Right lobe of liver (tissue), 6 donors: ENCODE data around the gene KASH5. TPM values are rescaled to one million over a fixed set of nuclear protein-coding genes. Genes with fewer than 3 reads are reported as not detected.

Source experiments
- ATAC-seq, 4 donors: fragments of 200-7000 bp; cut with Tn5 transposase; one replicate each; pipeline ENCODE4 v1.9.1; 2020; ENCODE audit warnings: mild to moderate bottlenecking in 4 of 4, moderate library complexity in 4 of 4
- DNase-seq, 3 donors: peaks; one replicate each; pipeline ENCODE4 v3.0.0-alpha.2; 2020
- H3K27ac ChIP-seq, 3 donors: fragments of 200-600 bp; one replicate each; pipeline ENCODE4 v1.8.0; 2022
- H3K27me3 ChIP-seq, 2 donors: fragments of 200-600 bp; one replicate each; pipeline ENCODE4 v1.8.0; 2022
- H3K36me3 ChIP-seq, 4 donors: fragments of 200-600 bp; sonication (generic) in 1 of 4; one replicate each; pipeline versions ENCODE4 v1.5.1 to v1.8.0; 2017 to 2022; ENCODE audit warnings: control low read depth in 1 of 4
- H3K4me1 ChIP-seq, 4 donors: fragments of 200-600 bp; sonication (generic) in 1 of 4; one replicate each; pipeline versions ENCODE4 v1.5.1 to v1.8.0; 2017 to 2022; ENCODE audit warnings: control low read depth in 1 of 4
- H3K4me3 ChIP-seq, 3 donors: fragments of 200-600 bp; one replicate each; pipeline ENCODE4 v1.8.0; 2022
- H3K9me3 ChIP-seq, 4 donors: fragments of 200-600 bp; sonication (generic) in 1 of 4; one replicate each; pipeline versions ENCODE4 v1.5.1 to v1.8.0; 2017 to 2022; ENCODE audit warnings: control low read depth in 1 of 4
- CTCF ChIP-seq, 4 donors: fragments of 200-600 bp in 3 of 4; fragments of 450-650 bp in 1 of 4; IDR thresholded peaks; one replicate each; pipeline versions ENCODE4 v1.5.1 to v1.8.0; 2016 to 2022; ENCODE audit warnings: antibody characterized with exemption in 4 of 4, mild to moderate bottlenecking in 2 of 4
- POLR2A ChIP-seq: fragments of 450-650 bp; IDR thresholded peaks from one replicate; pipeline ENCODE4 v1.6.1; 2017; ENCODE audit warnings: antibody characterized with exemption, mild to moderate bottlenecking
- WGBS: methylation state at CpG from one replicate; pipeline ENCODE4 v1.1.6; 2018; ENCODE audit warnings: low coverage, low lambda C conversion rate; ENCODE audit not compliant: insufficient coverage; ENCODE audit errors: missing lambda C conversion rate; 5-methylcytosine and 5-hydroxymethylcytosine counted together
- intact Hi-C, 2 donors: fragments of 100-400 bp; cut with DNase I; formaldehyde crosslinking; loops; one replicate each; pipeline versions ENCODE4 v1.11.2 to v1.14.1; 2022
- total RNA-seq, 6 experiments: library from RNA; depleted of rRNA in 2 of 6; stranded (reverse); fragments of >200 nt in 2 of 6; fragmentation: NEBNext Ultra II Directional in 3 of 6; extraction: Animal tissue kit (Norgen Biotek cat#: 25700) in 3 of 6; gene quantifications; one replicate each; pipeline versions ENCODE4 v1.1.0 to v1.2.4, GENCODE V29; 2016 to 2023
- donor health status: DM: no; HTN: yes; CAD: no.
- donor health status: DM: no; HTN: no; CAD: no.
- donor health status: DM: no; HTN: no; CAD: no.
- donor health status: DM: no; HTN: yes; CAD: no.
- donor health status: DM: no; HTN: yes; CAD: no.

The KASH5 gene
- total RNA-seq, 6 experiments from 2014 or later = 0.32 TPM; not detected in 5

GRCh38 chr19:49430172-49430677 lies 42.2 kb downstream of the KASH5 start:
- WGBS = 43% methylated on average over 4 of the region's 9 CpGs
- H3K36me3 ChIP-seq = no peaks in the 10 kb centered on the region

GRCh38 chr19:49430678-49431329 lies 42.8 kb downstream of the KASH5 start:
- no peak for DNase-seq
- peak in 1 of 4 donors; percentile 6 for TF ChIP-seq CTCF (IDR thresholded peaks at IDR 0.05)
- TF ChIP-seq POLR2A = no peak
- intact Hi-C loops = loop anchor here in 1 of 2 donors (10.0 kb wide), 1 partner anchor 176 kb away; no protein-coding TSS in a partner anchor
- H3K36me3 ChIP-seq = no peaks in the 10 kb centered on the region
- no peaks in the 10 kb centered on the region for H3K4me1 ChIP-seq
- no peak for ATAC-seq
- H3K4me3 ChIP-seq = no peak overlapping the region
- WGBS = 49% methylated on average over 8 of the region's 28 CpGs
- H3K9me3 ChIP-seq = no peaks in the 10 kb centered on the region
- H3K27ac ChIP-seq = no peak overlapping the region
- peaks cover 7 to 20% of the 10 kb centered on the region in 2 donors for H3K27me3 ChIP-seq

More at GRCh38 chr19:49430172-49430677, 42.2 kb downstream of the KASH5 start:
- ATAC-seq = no peak
- intact Hi-C loops = loop anchor here in 1 of 2 donors (10.0 kb wide), 1 partner anchor 175 kb away; no protein-coding TSS in a partner anchor
- H3K4me1 ChIP-seq = no peaks in the 10 kb centered on the region
- H3K27me3 ChIP-seq = peaks cover 7 to 16% of the 10 kb centered on the region in 2 donors
- H3K9me3 ChIP-seq = no peaks in the 10 kb centered on the region
- DNase-seq = no peak
- H3K4me3 ChIP-seq = no peak overlapping the region
- TF ChIP-seq CTCF (IDR thresholded peaks at IDR 0.05) (no peak), POLR2A (no peak)
- no peak overlapping the region for H3K27ac ChIP-seq

- Histone ChIP-seq H3K36me3 (no peaks in the 10 kb centered on the region), H3K9me3 (no peaks in the 10 kb centered on the region), H3K4me1 (no peaks in the 10 kb centered on the region), H3K4me3 (no peak overlapping the region), H3K27me3 (peaks cover 7 to 20% of the 10 kb centered on the region in 2 donors), H3K27ac (no peak overlapping the region)
- intact Hi-C loops = loop anchor here in 1 of 2 donors (10.0 kb wide), 1 partner anchor 177 kb away; no protein-coding TSS in a partner anchor
- ATAC-seq (no peak), DNase-seq (no peak)
- TF ChIP-seq CTCF (IDR thresholded peaks at IDR 0.05) (no peak), POLR2A (no peak)
- 34% methylated on average over 14 of the region's 29 CpGs for WGBS
Observed at GRCh38 chr19:49431330-49431749, 43.3 kb downstream of the KASH5 start.

- Histone ChIP-seq H3K27ac (no peak overlapping the region), H3K4me3 (no peak overlapping the region), H3K36me3 (no peaks in the 10 kb centered on the region), H3K9me3 (no peaks in the 10 kb centered on the region), H3K4me1 (no peaks in the 10 kb centered on the region), H3K27me3 (peaks cover 7 to 20% of the 10 kb centered on the region in 2 donors)
- ATAC-seq (no peak), DNase-seq (no peak)
- 11% methylated on average over 19 of the region's 63 CpGs for WGBS
- intact Hi-C loops = loop anchor here in 1 of 2 donors (10.0 kb wide), 1 partner anchor 178 kb away; no protein-coding TSS in a partner anchor
- TF ChIP-seq CTCF (IDR thresholded peaks at IDR 0.05) = no peak
- no peak for TF ChIP-seq POLR2A
Observed at GRCh38 chr19:49432141-49433073, 44.4 kb downstream of the KASH5 start.
